T-helper 2 cell treated with Interferon-gamma antibody and Interleukin-4, amounts not matched to agents 5 μg/mL and 100 μg/mL, for 36 hours (primary cell): Measurements from ENCODE around the gene ENDOV.
"Not testable (repeated sequence)": the region's sequence is repeated elsewhere in the genome, so short reads cannot be mapped to it uniquely, and the experiment has no call there.

Experiments used
- DNase-seq: peaks from one replicate; pipeline ENCODE4 v3.0.0; 2021; ENCODE audit warnings: low spot score
- H3K27ac Mint-ChIP-seq: one replicate; pipeline ENCODE4 v1.8.0; 2021; ENCODE audit warnings: mild to moderate bottlenecking, mixed read lengths
- H3K27me3 Mint-ChIP-seq: one replicate; pipeline ENCODE4 v1.8.0; 2021; ENCODE audit warnings: low read depth, mixed read lengths
- H3K36me3 Mint-ChIP-seq: one replicate; pipeline ENCODE4 v1.8.0; 2021; ENCODE audit warnings: low read depth, mixed read lengths
- H3K4me1 Mint-ChIP-seq: one replicate; pipeline ENCODE4 v1.8.0; 2021; ENCODE audit warnings: low read depth, mixed read lengths
- H3K4me3 Mint-ChIP-seq: one replicate; pipeline ENCODE4 v1.8.0; 2022; ENCODE audit warnings: mild to moderate bottlenecking, moderate library complexity, mixed read lengths
- H3K9me3 Mint-ChIP-seq: one replicate; pipeline ENCODE4 v1.8.0; 2021; ENCODE audit warnings: mixed read lengths

The ENDOV gene

GRCh38 chr17:80395402-80396151 is 19.4 kb upstream of the ENDOV start:
- no peak overlapping the region for H3K27ac Mint-ChIP-seq
- DNase-seq, result no peak
- no peaks in the 10 kb centered on the region for H3K9me3 Mint-ChIP-seq
- no peaks in the 10 kb centered on the region for H3K27me3 Mint-ChIP-seq
- peaks cover 10% of the 10 kb centered on the region for H3K4me1 Mint-ChIP-seq
- H3K4me3 Mint-ChIP-seq, result no peak overlapping the region
- H3K36me3 Mint-ChIP-seq, result peaks cover 45% of the 10 kb centered on the region

- H3K4me3 Mint-ChIP-seq, result no peak overlapping the region
These were observed 18.6 kb upstream of the ENDOV start for GRCh38 chr17:80396157-80397033.

GRCh38 chr17:80397034-80397387 is 18.0 kb upstream of the ENDOV start:
- Mint-ChIP-seq H3K9me3 (no peaks in the 10 kb centered on the region), H3K4me1 (peaks cover 10% of the 10 kb centered on the region), H3K36me3 (peaks cover 35% of the 10 kb centered on the region), H3K27ac (peak overlapping the region; percentile 0), H3K27me3 (no peaks in the 10 kb centered on the region), H3K4me3 (no peak overlapping the region)
- no peak for DNase-seq

More at GRCh38 chr17:80396157-80397033, 18.6 kb upstream of the ENDOV start:
- no peak for DNase-seq
- no peaks in the 10 kb centered on the region for H3K9me3 Mint-ChIP-seq
- H3K4me1 Mint-ChIP-seq, result peaks cover 10% of the 10 kb centered on the region
- peaks cover 39% of the 10 kb centered on the region for H3K36me3 Mint-ChIP-seq
- peak overlapping the region; percentile 0 for H3K27ac Mint-ChIP-seq
- H3K27me3 Mint-ChIP-seq, result no peaks in the 10 kb centered on the region

GRCh38 chr17:80397686-80398085 is 17.3 kb upstream of the ENDOV start:
- H3K4me1 Mint-ChIP-seq, result peaks cover 10% of the 10 kb centered on the region
- H3K36me3 Mint-ChIP-seq, result peaks cover 31% of the 10 kb centered on the region
- H3K9me3 Mint-ChIP-seq, result no peaks in the 10 kb centered on the region
- no peak overlapping the region for H3K27ac Mint-ChIP-seq
- H3K27me3 Mint-ChIP-seq, result no peaks in the 10 kb centered on the region
- DNase-seq, result no peak
- H3K4me3 Mint-ChIP-seq, result no peak overlapping the region

GRCh38 chr17:80401086-80401485 is 13.9 kb upstream of the ENDOV start:
- DNase-seq, H3K27me3 Mint-ChIP-seq, H3K27ac Mint-ChIP-seq, H3K4me3 Mint-ChIP-seq, H3K9me3 Mint-ChIP-seq, H3K36me3 Mint-ChIP-seq: not testable (repeated sequence)
- H3K4me1 Mint-ChIP-seq, result peaks cover 10% of the 10 kb centered on the region

- H3K27me3 Mint-ChIP-seq, H3K36me3 Mint-ChIP-seq, DNase-seq, H3K27ac Mint-ChIP-seq, H3K9me3 Mint-ChIP-seq, H3K4me3 Mint-ChIP-seq, H3K4me1 Mint-ChIP-seq: not testable (repeated sequence)
These were observed 12.9 kb upstream of the ENDOV start for GRCh38 chr17:80402102-80402501.

- peaks cover 2% of the 10 kb centered on the region for H3K4me1 Mint-ChIP-seq
- no peak overlapping the region for H3K4me3 Mint-ChIP-seq
- H3K27ac Mint-ChIP-seq, result no peak overlapping the region
- no peak for DNase-seq
- H3K27me3 Mint-ChIP-seq, result no peaks in the 10 kb centered on the region
- no peaks in the 10 kb centered on the region for H3K36me3 Mint-ChIP-seq
- no peaks in the 10 kb centered on the region for H3K9me3 Mint-ChIP-seq
These were observed 12.0 kb upstream of the ENDOV start for GRCh38 chr17:80402959-80403358.

- DNase-seq, result no peak
- Mint-ChIP-seq H3K27ac (no peak overlapping the region), H3K36me3 (no peaks in the 10 kb centered on the region), H3K4me3 (no peak overlapping the region), H3K9me3 (no peaks in the 10 kb centered on the region), H3K27me3 (peaks cover 4% of the 10 kb centered on the region), H3K4me1 (no peaks in the 10 kb centered on the region)
These were observed 8.8 kb upstream of the ENDOV start for GRCh38 chr17:80406146-80406545.

GRCh38 chr17:80407917-80408316 is 7.0 kb upstream of the ENDOV start:
- not testable (repeated sequence) for H3K9me3 Mint-ChIP-seq, H3K4me3 Mint-ChIP-seq, H3K4me1 Mint-ChIP-seq, DNase-seq, H3K36me3 Mint-ChIP-seq, H3K27ac Mint-ChIP-seq
- peaks cover 16% of the 10 kb centered on the region for H3K27me3 Mint-ChIP-seq

GRCh38 chr17:80408872-80409271 is 6.1 kb upstream of the ENDOV start:
- Mint-ChIP-seq H3K9me3 (no peaks in the 10 kb centered on the region), H3K27me3 (peaks cover 25% of the 10 kb centered on the region)

GRCh38 chr17:80409626-80410025 is 5.3 kb upstream of the ENDOV start:
- Mint-ChIP-seq H3K27ac (no peak overlapping the region), H3K27me3 (peaks cover 32% of the 10 kb centered on the region), H3K9me3 (no peaks in the 10 kb centered on the region), H3K36me3 (no peaks in the 10 kb centered on the region), H3K4me1 (peaks cover 5% of the 10 kb centered on the region), H3K4me3 (no peak overlapping the region)
- no peak for DNase-seq

More at GRCh38 chr17:80408872-80409271, 6.1 kb upstream of the ENDOV start:
- H3K27ac Mint-ChIP-seq, result no peak overlapping the region
- no peak for DNase-seq
- no peaks in the 10 kb centered on the region for H3K36me3 Mint-ChIP-seq
- H3K4me1 Mint-ChIP-seq, result no peaks in the 10 kb centered on the region
- H3K4me3 Mint-ChIP-seq, result no peak overlapping the region

- H3K27me3 Mint-ChIP-seq, result peaks cover 32% of the 10 kb centered on the region
- H3K27ac Mint-ChIP-seq, H3K9me3 Mint-ChIP-seq, H3K4me3 Mint-ChIP-seq, H3K4me1 Mint-ChIP-seq, DNase-seq, H3K36me3 Mint-ChIP-seq: not testable (repeated sequence)
These were observed 4.4 kb upstream of the ENDOV start for GRCh38 chr17:80410441-80411087.

GRCh38 chr17:80413771-80414507 is 1.0 kb upstream of the ENDOV start:
- H3K4me1 Mint-ChIP-seq, result peaks cover 7% of the 10 kb centered on the region
- peak overlapping the region; percentile 4 for H3K27ac Mint-ChIP-seq
- DNase-seq, result no peak
- peak overlapping the region; percentile 87 for H3K4me3 Mint-ChIP-seq
- peaks cover 31% of the 10 kb centered on the region for H3K27me3 Mint-ChIP-seq
- H3K9me3 Mint-ChIP-seq, result no peaks in the 10 kb centered on the region
- peaks cover 3% of the 10 kb centered on the region for H3K36me3 Mint-ChIP-seq

- DNase-seq, result no peak
- H3K27me3 Mint-ChIP-seq, result peaks cover 29% of the 10 kb centered on the region
- H3K27ac Mint-ChIP-seq, result peak overlapping the region; percentile 4
- peaks cover 7% of the 10 kb centered on the region for H3K4me1 Mint-ChIP-seq
- H3K36me3 Mint-ChIP-seq, result peaks cover 3% of the 10 kb centered on the region
- H3K4me3 Mint-ChIP-seq, result peak overlapping the region; percentile 87
- no peaks in the 10 kb centered on the region for H3K9me3 Mint-ChIP-seq
These were observed 512 bp upstream of the ENDOV start for GRCh38 chr17:80414508-80414802.
